Heart right ventricle (tissue), 16 donors: ENCODE measurements around the gene ANKRD2. TPM values are rescaled to one million over a fixed set of nuclear protein-coding genes. Genes with fewer than 3 reads are reported as not detected.

ENCODE experiments used
- ATAC-seq, 8 donors: fragments of 200-7000 bp; cut with Tn5 transposase; one replicate each; pipeline ENCODE4 v1.9.1; 2020; ENCODE audit warnings: mild to moderate bottlenecking in 8 of 8, moderate library complexity in 8 of 8, moderate number of reproducible peaks in 1 of 8
- DNase-seq, 2 donors: peaks; one replicate each; pipeline ENCODE4 v3.0.0-alpha.2; 2020
- H3K27ac ChIP-seq, 10 donors: fragments of 200-600 bp; sonication (generic) in 2 of 10; one replicate each; pipeline versions ENCODE4 v1.5.0 to v1.8.0; 2020 to 2022; ENCODE audit warnings: mild to moderate bottlenecking in 3 of 10
- H3K27me3 ChIP-seq, 7 donors: fragments of 200-600 bp; one replicate each; pipeline ENCODE4 v1.8.0; 2021 to 2022; ENCODE audit warnings: mild to moderate bottlenecking in 2 of 7
- H3K36me3 ChIP-seq, 9 donors: fragments of 200-600 bp; sonication (generic) in 1 of 9; one replicate each; pipeline versions ENCODE4 v1.5.0 to v1.8.0; 2020 to 2022; ENCODE audit warnings: mild to moderate bottlenecking in 2 of 9
- H3K4me1 ChIP-seq, 9 donors: fragments of 200-600 bp; sonication (generic) in 1 of 9; one replicate each; pipeline versions ENCODE4 v1.5.0 to v1.8.0; 2020 to 2022; ENCODE audit warnings: mild to moderate bottlenecking in 4 of 9
- H3K4me3 ChIP-seq, 10 donors: fragments of 200-600 bp; sonication (generic) in 2 of 10; one replicate each; pipeline versions ENCODE4 v1.5.0 to v1.8.0; 2020 to 2022; ENCODE audit warnings: mild to moderate bottlenecking in 7 of 10, moderate library complexity in 2 of 10
- H3K9me3 ChIP-seq, 11 donors: fragments of 200-600 bp in 10 of 11; sonication (generic) in 2 of 11; one replicate each; pipeline versions ENCODE4 v1.5.0 to v1.8.0; 2013 to 2022; ENCODE audit warnings: mild to moderate bottlenecking in 2 of 11, control low read depth in 1 of 11, moderate library complexity in 1 of 11
- CTCF ChIP-seq, 9 donors: fragments of 200-600 bp; sonication (generic) in 2 of 9; IDR thresholded peaks; one replicate each; pipeline versions ENCODE4 v1.5.0 to v1.8.0; 2021 to 2022; ENCODE audit warnings: antibody characterized with exemption in 9 of 9, mild to moderate bottlenecking in 5 of 9, moderate library complexity in 1 of 9
- WGBS, 2 donors: extraction: QIAGEN DNeasy Blood & Tissue Kit; methylation state at CpG; one replicate each; pipeline ENCODE4 v1.1.7; 2013; ENCODE audit warnings: inconsistent platforms in 1 of 2; 5-methylcytosine and 5-hydroxymethylcytosine counted together
- intact Hi-C, 10 donors: fragments of 100-400 bp; cut with DNase I; formaldehyde crosslinking; loops; one replicate each; pipeline versions ENCODE4 v1.11.1 to v1.14.2; 2022
- polyA plus RNA-seq, 2 donors: library from polyadenylated mRNA; stranded (reverse); fragments of 200-250 nt; gene quantifications; one replicate each; pipeline ENCODE4 v1.2.3, GENCODE V29; 2013
- total RNA-seq, 10 donors: library from RNA; stranded (reverse); fragmentation: NEBNext Ultra II Directional in 3 of 10; extraction: Animal tissue kit (Norgen Biotek cat#: 25700) in 3 of 10; gene quantifications; one replicate each; pipeline versions ENCODE4 v1.2.1 to v1.2.4, GENCODE V29; 2021 to 2023
- donor health status: Arrhythmogenic right ventricular cardiomyopathy.
- donor health status: ischemic (EF 13 %, LVEDD 7.1; RV severe dilation, severe dysfunction).
- donor health status: healthy with polysubstance abuse.
- donor health status: DM: no; HTN: yes; CAD: no.
- donor health status: DM: no; HTN: no; CAD: no.
- donor health status: ischemic (EF 25% LVEDD 6.9; RV normal size, moderate dysfunction).
- donor health status: ischemic (EF 25% LVEDD 5.7; RV mildly dilated, moderate dysfunction).
- donor health status: healthy.
- donor health status: DM: yes; HTN: yes; CAD: no.
- donor health status: Ischemic cardiomyopathy.
- donor health status: ischemic (EF 35%, LVEDD 5.7; RV mildly dilated, moderate dysfunction).
- donor health status: nonischemic (EF 11% LVEDD 7.7; RV severe dilation, severe dysfunction).
- donor health status: DM: yes; HTN: yes; CAD: no.
- donor health status: PGD.
- donor health status: ischemic (EF 29% LVEDD 5.4; RV normal size, mild dysfunction).
- donor health status: nonischemic (EF 23%, LVEDD 6.1; RV moderate dilation, normal function).

Gene ANKRD2
- total and polyA plus RNA-seq, 12 donors: 46.3 to 395 (median 167) TPM

GRCh38 chr10:97607095-97607636 lies 34.6 kb downstream of the ANKRD2 start:
- DNase-seq (no peak), ATAC-seq (no peak)
- 90 to 93% methylated on average over 5 of the region's 5 CpGs for WGBS, 2 donors
- TF ChIP-seq CTCF (IDR thresholded peaks at IDR 0.05): no peak
- peak overlapping the region in 3 of 10 donors; percentile 21 to 90 (median 72) for H3K27ac ChIP-seq
- peaks cover 0 to 38% (median 9%) of the 10 kb centered on the region in 9 donors for H3K4me1 ChIP-seq
- no peaks in the 10 kb centered on the region for H3K27me3 ChIP-seq
- no peak overlapping the region for H3K4me3 ChIP-seq
- intact Hi-C loops: no loop called here
- no peaks in the 10 kb centered on the region for H3K36me3 ChIP-seq
- H3K9me3 ChIP-seq: no peaks in the 10 kb centered on the region

DNA sequence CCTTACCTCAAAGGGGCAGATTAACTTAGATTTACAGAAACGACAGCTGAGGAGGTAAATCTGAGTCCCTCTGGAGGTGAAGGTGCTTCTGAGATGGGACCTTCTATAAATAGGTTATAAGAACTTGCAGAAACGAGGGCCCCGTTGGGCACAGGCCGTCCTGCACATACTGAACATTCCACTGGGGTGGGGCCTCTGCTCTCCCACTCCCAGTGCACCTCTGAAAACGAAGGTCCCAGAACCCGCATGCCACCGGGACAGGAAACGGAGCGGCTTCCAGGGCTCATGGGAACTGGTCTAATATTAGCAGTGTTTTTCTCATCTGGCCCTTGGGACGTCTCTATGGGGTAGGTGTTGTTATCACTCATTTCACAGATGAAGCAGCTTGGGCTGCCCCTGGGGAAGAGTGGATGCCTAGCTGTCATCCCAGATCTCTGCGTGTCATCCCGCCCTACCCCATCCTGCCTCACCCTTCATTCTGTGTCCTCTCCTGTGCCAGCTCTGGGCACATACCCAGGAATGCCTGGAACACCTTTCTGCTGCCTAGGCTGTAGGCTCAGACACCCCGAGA lies 36.5 kb downstream of the ANKRD2 start:
- H3K27ac ChIP-seq: peak overlapping the region; percentile 42 to 90 (median 74)
- intact Hi-C loops: loop anchor here in 3 of 10 donors (1.0 to 2.0 kb wide), 3 partner anchors 24 to 37 kb away; partner anchors contain the start of gene ANKRD2 (in 2 of the 3)
- H3K27me3 ChIP-seq: no peaks in the 10 kb centered on the region
- H3K4me1 ChIP-seq: peaks cover 0 to 38% (median 9%) of the 10 kb centered on the region in 9 donors
- 38 to 47% methylated on average over 13 of the region's 13 CpGs for WGBS, 2 donors
- no peak for TF ChIP-seq CTCF (IDR thresholded peaks at IDR 0.05)
- ATAC-seq: peak; percentile 66 to 91 (median 84)
- H3K36me3 ChIP-seq: peaks cover 0 to 2% (median 0%) of the 10 kb centered on the region in 9 donors
- DNase-seq: peak; percentile 40 to 58
- no peaks in the 10 kb centered on the region for H3K9me3 ChIP-seq
- no peak overlapping the region for H3K4me3 ChIP-seq

GRCh38 chr10:97611473-97611872 lies 38.9 kb downstream of the ANKRD2 start:
- Histone ChIP-seq H3K4me3 (no peak overlapping the region), H3K36me3 (peaks cover 0 to 20% (median 0%) of the 10 kb centered on the region in 9 donors), H3K9me3 (no peaks in the 10 kb centered on the region), H3K4me1 (peaks cover 0 to 38% (median 9%) of the 10 kb centered on the region in 9 donors), H3K27ac (peak overlapping the region in 5 of 10 donors; percentile 70 to 90 (median 84)), H3K27me3 (no peaks in the 10 kb centered on the region)
- no peak for TF ChIP-seq CTCF (IDR thresholded peaks at IDR 0.05)
- 86 to 90% methylated on average over 12 of the region's 12 CpGs for WGBS, 2 donors
- intact Hi-C loops: loop anchor here in 8 of 10 donors (2.0 to 10.0 kb wide), 8 partner anchors 39 to 209 kb away; partner anchors contain the start of genes ANKRD2 (in 3 of the 8), RRP12 (in 2 of the 8), MMS19 (in 1 of the 8) and UBTD1 (in 1 of the 8)
- DNase-seq (no peak), ATAC-seq (peak in 1 of 8 donors; percentile 7)

DNA sequence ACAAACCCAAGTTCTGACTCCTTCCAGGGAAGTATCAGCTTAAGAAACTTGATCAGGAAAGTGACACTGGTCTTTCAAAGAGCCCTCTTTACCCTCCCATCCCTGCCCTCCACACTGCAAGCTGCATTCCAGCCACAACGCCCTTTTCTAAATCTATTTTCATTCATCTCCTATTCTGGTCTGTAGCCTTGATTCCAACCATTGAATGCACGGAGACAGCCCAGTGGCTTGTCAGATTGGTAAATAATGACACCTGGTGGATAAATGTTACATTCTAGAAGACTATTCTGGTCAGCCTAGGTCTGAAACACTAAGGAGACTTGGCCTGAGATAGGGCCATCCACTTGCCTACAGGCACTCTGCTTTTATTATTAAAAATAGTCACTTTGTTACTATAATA lies 39.8 kb downstream of the ANKRD2 start:
- peak; percentile 24 to 71 (median 50) for TF ChIP-seq CTCF (IDR thresholded peaks at IDR 0.05)
- Histone ChIP-seq H3K27me3 (no peaks in the 10 kb centered on the region), H3K9me3 (no peaks in the 10 kb centered on the region), H3K4me3 (no peak overlapping the region), H3K4me1 (peaks cover 0 to 38% (median 9%) of the 10 kb centered on the region in 9 donors), H3K36me3 (peaks cover 0 to 26% (median 0%) of the 10 kb centered on the region in 9 donors), H3K27ac (peak overlapping the region in 6 of 10 donors; percentile 35 to 90 (median 71))
- WGBS, 2 donors: 15 to 23% methylated on average over 2 of the region's 2 CpGs
- DNase-seq (peak in 1 of 2 donors; percentile 22), ATAC-seq (peak; percentile 63 to 82 (median 71))
- intact Hi-C loops: loop anchor here in 8 of 10 donors (1.0 to 10.0 kb wide), 11 partner anchors 40 to 210 kb away; partner anchors contain the start of genes ANKRD2 (in 5 of the 8), RRP12 (in 2 of the 8), MMS19 (in 1 of the 8) and UBTD1 (in 1 of the 8)
